H1 (cell line): ENCODE data around the gene BFSP2. TPM values are rescaled to one million over a fixed set of nuclear protein-coding genes. Genes with fewer than 3 reads are reported as not detected.
A peak's percentile ranks its signal among the peaks of the same experiment; 100 is the strongest.

Source experiments
- CTCF ChIA-PET: fragments of 300-600 bp; sonication (Branson Sonifier 250); formaldehyde crosslinking; loops from one replicate; lab custom pipeline; 2021; ENCODE audit not compliant: partially characterized antibody; lab: Charles Lee
- POLR2A ChIA-PET: fragments of 300-600 bp; sonication (Branson Sonifier 250); formaldehyde crosslinking; loops from one replicate; lab custom pipeline; 2021; ENCODE audit warnings: inconsistent platforms; ENCODE audit not compliant: partially characterized antibody; lab: Charles Lee
- DNase-seq, 2 experiments: peaks; one replicate each; pipeline versions ENCODE4 v3.0.0 to v3.0.0-alpha.2; 2010 to 2022; ENCODE audit warnings: low spot score in 2 of 2, low read depth in 1 of 2, mixed read lengths in 1 of 2
- FAIRE-seq: peaks from 2 replicates; lab custom pipeline; 2011; peaks lifted over from hg19 to GRCh38; lab: Jason Lieb, UNC
- H2AFZ ChIP-seq: 2 replicates; pipeline ENCODE4 v1.8.1; 2012; ENCODE audit warnings: low read length, inconsistent platforms
- H2AK5ac ChIP-seq: 2 replicates; pipeline ENCODE4 v1.6.1; 2013; ENCODE audit warnings: low read depth, low read length
- H2BK120ac ChIP-seq: replicated peaks from 2 replicates; pipeline ENCODE3; 2013; ENCODE audit warnings: low read depth, low read length, inconsistent platforms
- H2BK12ac ChIP-seq: 2 replicates; pipeline ENCODE4 v1.6.1; 2013; ENCODE audit warnings: low read depth, low read length
- H2BK15ac ChIP-seq: 2 replicates; pipeline ENCODE4 v1.6.1; 2013; ENCODE audit warnings: low read length
- H2BK20ac ChIP-seq: 2 replicates; pipeline ENCODE4 v1.6.1; 2013; ENCODE audit warnings: low read length
- H2BK5ac ChIP-seq: 2 replicates; pipeline ENCODE4 v1.6.1; 2013; ENCODE audit warnings: low read depth, low read length
- H3K14ac ChIP-seq: 2 replicates; pipeline ENCODE4 v1.6.1; 2013; ENCODE audit warnings: inconsistent platforms; ENCODE audit not compliant: insufficient read length
- H3K18ac ChIP-seq: 2 replicates; pipeline ENCODE4 v1.6.1; 2013; ENCODE audit warnings: low read length; ENCODE audit errors: extremely low read depth
- H3K23ac ChIP-seq: 2 replicates; pipeline ENCODE4 v1.6.1; 2013; ENCODE audit warnings: inconsistent platforms; ENCODE audit not compliant: insufficient read length
- H3K23me2 ChIP-seq: 2 replicates; pipeline ENCODE4 v1.6.1; 2013; ENCODE audit warnings: low read depth, low read length
- H3K27ac ChIP-seq: 2 replicates; pipeline ENCODE4 v1.6.1; 2011; ENCODE audit warnings: low read depth, low read length, inconsistent platforms
- H3K27me3 ChIP-seq, 4 experiments: replicated peaks in 1 of 4; 1 replicate in 1 of 4; 2 replicates in 3 of 4; pipeline versions ENCODE4 v1.6.1 to v1.8.1; 2011 to 2013; ENCODE audit warnings: low read length in 3 of 4, mild to moderate bottlenecking in 3 of 4, inconsistent platforms in 2 of 4, mixed read lengths in 2 of 4, moderate library complexity in 1 of 4; ENCODE audit not compliant: control insufficient read depth in 3 of 4, insufficient read depth in 3 of 4; ENCODE audit errors: extremely low read depth in 1 of 4
- H3K36me3 ChIP-seq, 4 experiments: 2 replicates each; pipeline versions ENCODE4 v1.6.1 to v1.8.1; 2011 to 2013; ENCODE audit warnings: mild to moderate bottlenecking in 4 of 4, low read length in 3 of 4, moderate library complexity in 2 of 4, control low read depth in 1 of 4, inconsistent platforms in 1 of 4; ENCODE audit not compliant: insufficient read depth in 4 of 4, control insufficient read depth in 2 of 4
- H3K4ac ChIP-seq: replicated peaks from 2 replicates; pipeline ENCODE3; 2013; ENCODE audit warnings: low read length, low read depth, mixed read lengths, inconsistent platforms; ENCODE audit not compliant: insufficient read length
- H3K4me1 ChIP-seq, 4 experiments: replicated peaks in 1 of 4; 1 replicate in 1 of 4; 2 replicates in 3 of 4; pipeline versions ENCODE4 v1.6.1 to v1.8.1; 2011 to 2013; ENCODE audit warnings: low read length in 3 of 4, inconsistent platforms in 2 of 4, mixed read lengths in 1 of 4; ENCODE audit not compliant: insufficient read depth in 4 of 4, control insufficient read depth in 3 of 4
- H3K4me2 ChIP-seq, 2 experiments: 2 replicates each; pipeline versions ENCODE4 v1.6.1 to v1.8.1; 2011 to 2013; ENCODE audit warnings: low read depth in 2 of 2, low read length in 2 of 2, control low read depth in 1 of 2, inconsistent platforms in 1 of 2, mild to moderate bottlenecking in 1 of 2; ENCODE audit not compliant: insufficient read depth in 1 of 2
- H3K4me3 ChIP-seq, 4 experiments: fragments of 200-600, 300-600 bp in 1 of 4; sonication (generic), shearing (Covaris generic), sonication (Bioruptor Twin) in 1 of 4; 2 replicates each; pipeline versions ENCODE4 v1.5.1 to v1.8.1; 2011 to 2016; ENCODE audit warnings: low read length in 4 of 4, low read depth in 3 of 4, control low read depth in 2 of 4, inconsistent platforms in 2 of 4, mild to moderate bottlenecking in 2 of 4, mixed read lengths in 1 of 4, moderate library complexity in 1 of 4; ENCODE audit not compliant: insufficient read depth in 2 of 4; ENCODE audit errors: extremely low read depth in 1 of 4
- H3K56ac ChIP-seq: replicated peaks from 2 replicates; pipeline ENCODE3; 2013; ENCODE audit warnings: low read depth, mild to moderate bottlenecking, mixed read lengths, low read length, inconsistent platforms; ENCODE audit not compliant: insufficient read length
- H3K79me1 ChIP-seq: 2 replicates; pipeline ENCODE4 v1.6.1; 2013; ENCODE audit warnings: low read depth, low read length, control low read depth
- H3K79me2 ChIP-seq, 2 experiments: 2 replicates each; pipeline versions ENCODE4 v1.6.1 to v1.8.1; 2012 to 2013; ENCODE audit warnings: low read length in 2 of 2, mild to moderate bottlenecking in 2 of 2, inconsistent platforms in 1 of 2; ENCODE audit not compliant: insufficient read depth in 2 of 2, control insufficient read depth in 1 of 2
- H3K9ac ChIP-seq, 4 experiments: replicated peaks in 1 of 4; 1 replicate in 1 of 4; 2 replicates in 3 of 4; pipeline versions ENCODE4 v1.6.1 to v1.8.1; 2011 to 2013; ENCODE audit warnings: low read depth in 3 of 4, low read length in 3 of 4, control low read depth in 2 of 4, mild to moderate bottlenecking in 2 of 4, moderate library complexity in 2 of 4, inconsistent platforms in 1 of 4; ENCODE audit errors: extremely low read depth in 1 of 4
- H3K9me3 ChIP-seq, 2 experiments: 2 replicates each; pipeline versions ENCODE4 v1.6.1 to v1.8.1; 2012 to 2013; ENCODE audit warnings: mild to moderate bottlenecking in 2 of 2, moderate library complexity in 2 of 2, control low read depth in 1 of 2, inconsistent platforms in 1 of 2, low read depth in 1 of 2, low read length in 1 of 2, mixed read lengths in 1 of 2; ENCODE audit not compliant: insufficient read depth in 2 of 2
- H4K20me1 ChIP-seq, 2 experiments: replicated peaks in 1 of 2; 2 replicates each; pipeline versions ENCODE3 to v1.8.1; 2011 to 2013; ENCODE audit warnings: inconsistent platforms in 2 of 2, low read length in 2 of 2, mild to moderate bottlenecking in 1 of 2; ENCODE audit not compliant: insufficient read depth in 2 of 2, control insufficient read depth in 1 of 2
- H4K5ac ChIP-seq: 2 replicates; pipeline ENCODE4 v1.6.1; 2013; ENCODE audit warnings: low read length, low read depth, mixed read lengths, inconsistent platforms; ENCODE audit not compliant: insufficient read length
- H4K8ac ChIP-seq: 2 replicates; pipeline ENCODE4 v1.8.0; 2013; ENCODE audit warnings: mild to moderate bottlenecking, moderate library complexity, low read length, inconsistent platforms; ENCODE audit not compliant: insufficient read depth; ENCODE audit errors: extremely low read depth
- H4K91ac ChIP-seq: replicated peaks from 2 replicates; pipeline ENCODE3; 2013; ENCODE audit warnings: low read length, mixed read lengths, inconsistent platforms; ENCODE audit not compliant: insufficient read length
- EZH2 ChIP-seq: fragments of 200-600 bp; sonication (generic); IDR thresholded peaks from 2 replicates; pipeline ENCODE4 v1.7.1; 2012; ENCODE audit warnings: low read depth, mild to moderate bottlenecking, moderate library complexity, low read length, inconsistent platforms; ENCODE audit not compliant: severe bottlenecking
- FOSL1 ChIP-seq: IDR thresholded peaks from 2 replicates; pipeline ENCODE4 v1.6.1; 2011; ENCODE audit warnings: mild to moderate bottlenecking, low read depth, low read length, moderate library complexity; ENCODE audit not compliant: insufficient read depth
- HDAC2 ChIP-seq, 2 experiments: fragments of 300-600 bp in 1 of 2; sonication (generic) in 1 of 2; IDR thresholded peaks; 2 replicates each; pipeline ENCODE4 v1.6.1; 2011 to 2012; ENCODE audit warnings: low read depth in 2 of 2, low read length in 2 of 2, mild to moderate bottlenecking in 2 of 2, moderate library complexity in 2 of 2, borderline replicate concordance in 1 of 2, inconsistent platforms in 1 of 2
- SAP30 ChIP-seq: fragments of 300-600 bp; sonication (generic); IDR thresholded peaks from 2 replicates; pipeline ENCODE4 v1.7.1; 2012; ENCODE audit warnings: low read length, moderate library complexity, mild to moderate bottlenecking, inconsistent platforms; ENCODE audit not compliant: insufficient read depth, insufficient replicate concordance
- SP1 ChIP-seq: IDR thresholded peaks from 2 replicates; pipeline ENCODE4 v1.6.1; 2011; ENCODE audit warnings: low read depth, low read length
- TAF7 ChIP-seq: optimal IDR thresholded peaks from 2 replicates; pipeline ENCODE3; 2011; ENCODE audit warnings: low read depth, mild to moderate bottlenecking, inconsistent platforms, low read length, moderate library complexity, borderline replicate concordance
- TEAD4 ChIP-seq: IDR thresholded peaks from 2 replicates; pipeline ENCODE4 v1.6.1; 2012; ENCODE audit warnings: low read depth, low read length, inconsistent platforms, mixed read lengths
- USF2 ChIP-seq: IDR thresholded peaks from 2 replicates; pipeline ENCODE4 v1.6.1; 2011; ENCODE audit warnings: low read length, improper control_type of control experiment
- WGBS, 2 experiments: shearing (Covaris generic) in 1 of 2; methylation state at CpG; one replicate each; pipeline versions ENCODE4 v1.1.6 to v1.1.7; 2013 to 2015; ENCODE audit warnings: low lambda C conversion rate in 2 of 2, mixed read lengths in 2 of 2, inconsistent platforms in 1 of 2, low coverage in 1 of 2, missing lambda C conversion rate in 1 of 2; ENCODE audit not compliant: insufficient replicate concordance in 2 of 2, insufficient coverage in 1 of 2, insufficient read length in 1 of 2; ENCODE audit errors: extremely low coverage in 1 of 2, missing lambda C conversion rate in 1 of 2; 5-methylcytosine and 5-hydroxymethylcytosine counted together
- polyA plus RNA-seq, 7 experiments: library from polyadenylated mRNA; depleted of rRNA in 3 of 7; stranded (reverse) in 5 of 7; unstranded in 2 of 7; fragments of >200 nt in 5 of 7; fragments of 200-250 nt in 2 of 7; gene quantifications; 1 replicate in 5 of 7; 2 replicates in 1 of 7; 4 replicates in 1 of 7; pipeline versions ENCODE4 v1.2.1 to v1.2.3, GENCODE V29; 2011 to 2013; ENCODE audit warnings: missing spikeins in 2 of 7, mixed read lengths in 2 of 7
- total RNA-seq: library from RNA; stranded (reverse); fragmentation: NEBNext Ultra II Directional; extraction: Animal tissue kit (Norgen Biotek cat#: 25700); gene quantifications from 2 replicates; pipeline ENCODE4 v1.2.1, GENCODE V29; 2021

Gene BFSP2
- total and polyA plus RNA-seq, 2 of the 8 experiments (the other 6 are each of a cell fraction or from before 2014, with no cell fraction given) = not detected

- Histone ChIP-seq H3K4me1 (peaks cover 0 to 10% (median 3%) of the 10 kb centered on the region in 4 experiments; a peak in 2 of 7 replicates), H2BK20ac (no peak overlapping the region), H3K79me2 (no peaks in the 10 kb centered on the region), H3K79me1 (no peaks in the 10 kb centered on the region), H4K91ac (no peak overlapping the region), H4K8ac (no peak overlapping the region), H2AFZ (peak overlapping the region; percentile 53), H3K18ac (no peak overlapping the region), H2BK120ac (no peak overlapping the region), H2BK15ac (no peak overlapping the region), H3K14ac (no peak overlapping the region), H4K5ac (no peak overlapping the region), H3K23me2 (no peaks in the 10 kb centered on the region), H4K20me1 (no peaks in the 10 kb centered on the region), H3K4me2 (no peak overlapping the region), H3K27ac (no peak overlapping the region), H3K4me3 (no peak overlapping the region), H3K36me3 (no peaks in the 10 kb centered on the region), H3K56ac (no peak overlapping the region), H3K4ac (no peak overlapping the region), H2BK5ac (no peak overlapping the region), H2BK12ac (no peak overlapping the region), H3K23ac (no peak overlapping the region), H3K9me3 (no peaks in the 10 kb centered on the region), H3K27me3 (no peaks in the 10 kb centered on the region), H2AK5ac (no peak overlapping the region), H3K9ac (no peak overlapping the region)
- CTCF ChIA-PET = interaction anchor here (2.1 to 3.2 kb wide), 2 partner anchors 25 to 116 kb away, joined by 7 to 11 read pairs; no protein-coding TSS in a partner anchor
- POLR2A ChIA-PET = no interaction called here
- no peak for FAIRE-seq
- 98% methylated on average over 8 of the region's 8 CpGs; no CpG with 5 or more reads in 1 of the 2 experiments for WGBS, 2 experiments
- no peak for DNase-seq
- TF ChIP-seq EZH2 (no peak), FOSL1 (no peak), SAP30 (no peak), TEAD4 (no peak), HDAC2 (IDR thresholded peaks at IDR 0.05; ENCODE audit: borderline replicate concordance in 1 of 2, low read depth in 2 of 2, low read length in 2 of 2) (no peak), SP1 (no peak), TAF7 (no peak), USF2 (no peak)
These were observed 63.5 kb downstream of the BFSP2 start for GRCh38 chr3:133463347-133463860.
